B cell (primary cell): ENCODE results near the gene MICAL3. TPM values are rescaled to one million over a fixed set of nuclear protein-coding genes. Genes with fewer than 3 reads are reported as not detected.

Source experiments
- ATAC-seq: fragments of 200-7000 bp; cut with Tn5 transposase; one replicate; pipeline ENCODE4 v1.10.0; 2021; ENCODE audit warnings: low read depth, mild to moderate bottlenecking, moderate number of reproducible peaks, moderate library complexity
- CTCF ChIA-PET: fragments of 350-600 bp; sonication (Branson Sonifier 250); formaldehyde crosslinking; loops from one replicate; lab custom pipeline; 2021; ENCODE audit warnings: antibody characterized with exemption, inconsistent platforms; lab: Charles Lee
- POLR2A ChIA-PET: fragments of 350-600 bp; sonication (Branson Sonifier 250); formaldehyde crosslinking; loops from one replicate; lab custom pipeline; 2021; ENCODE audit warnings: antibody characterized with exemption; lab: Charles Lee
- DNase-seq: peaks from one replicate; pipeline ENCODE4 v3.0.0; 2013
- H2AFZ ChIP-seq: 2 replicates; pipeline ENCODE4 v1.6.1; 2012; ENCODE audit warnings: mild to moderate bottlenecking, low read depth, low read length; ENCODE audit not compliant: insufficient read depth, poor library complexity, severe bottlenecking
- H3K27ac ChIP-seq, 2 donors: 1 replicate in 1 of 2; 2 replicates in 1 of 2; pipeline ENCODE4 v1.5.1; 2012 to 2013; ENCODE audit warnings: low read length in 2 of 2, mild to moderate bottlenecking in 2 of 2, moderate library complexity in 1 of 2
- H3K27me3 ChIP-seq, 4 experiments: fragments of 200-600 bp in 1 of 4; sonication (generic) in 1 of 4; replicated peaks in 1 of 4; 1 replicate in 2 of 4; 2 replicates in 2 of 4; pipeline versions ENCODE4 v1.6.1 to v1.7.0; 2013 to 2016; ENCODE audit warnings: low read length in 3 of 4, mild to moderate bottlenecking in 2 of 4, mixed read lengths in 1 of 4, moderate library complexity in 1 of 4; ENCODE audit not compliant: insufficient read depth in 4 of 4, control insufficient read depth in 3 of 4; ENCODE audit errors: control extremely low read depth in 1 of 4
- H3K36me3 ChIP-seq, 2 experiments: replicated peaks in 1 of 2; 1 replicate in 1 of 2; 2 replicates in 1 of 2; pipeline versions ENCODE4 v1.6.1 to v1.7.1; 2013; ENCODE audit warnings: low read length in 1 of 2; ENCODE audit not compliant: insufficient read depth in 2 of 2, control insufficient read depth in 1 of 2; ENCODE audit errors: control extremely low read depth in 1 of 2, extremely low read depth in 1 of 2
- H3K4me1 ChIP-seq, 2 donors: fragments of 200-600 bp in 1 of 2; sonication (generic) in 1 of 2; 1 replicate in 1 of 2; 2 replicates in 1 of 2; pipeline versions ENCODE4 v1.5.1 to v1.6.1; 2013 to 2017; ENCODE audit warnings: low read length in 2 of 2; ENCODE audit not compliant: control insufficient read depth in 2 of 2, insufficient read depth in 2 of 2
- H3K4me2 ChIP-seq: replicated peaks from 2 replicates; pipeline ENCODE3; 2012; ENCODE audit warnings: mild to moderate bottlenecking, low read depth, low read length; ENCODE audit not compliant: poor library complexity, severe bottlenecking
- H3K4me3 ChIP-seq, 5 experiments: fragments of 200-600 bp in 1 of 5; sonication (generic) in 1 of 5; 1 replicate in 3 of 5; 2 replicates in 2 of 5; pipeline versions ENCODE4 v1.5.1 to v1.7.0; 2011 to 2016; ENCODE audit warnings: low read length in 4 of 5, mild to moderate bottlenecking in 4 of 5, low read depth in 2 of 5, control low read depth in 1 of 5, moderate library complexity in 1 of 5; ENCODE audit not compliant: insufficient read depth in 1 of 5; ENCODE audit errors: control extremely low read depth in 1 of 5, extremely low read depth in 1 of 5
- H3K79me2 ChIP-seq: fragments of 200-600 bp; sonication (generic); one replicate; pipeline ENCODE4 v1.6.0; 2016; ENCODE audit warnings: low read length; ENCODE audit not compliant: control insufficient read depth, insufficient read depth
- H3K9ac ChIP-seq: fragments of 200-600 bp; sonication (generic); 2 replicates; pipeline ENCODE4 v1.6.1; 2017; ENCODE audit warnings: mild to moderate bottlenecking, low read length, moderate library complexity
- H3K9me3 ChIP-seq, 3 donors: one replicate each; pipeline versions ENCODE4 v1.6.1 to v1.7.1; 2013; ENCODE audit warnings: low read length in 2 of 3; ENCODE audit not compliant: control insufficient read depth in 2 of 3, insufficient read depth in 1 of 3; ENCODE audit errors: control extremely low read depth in 1 of 3
- H4K20me1 ChIP-seq: 2 replicates; pipeline ENCODE4 v1.6.0; 2012; ENCODE audit warnings: mild to moderate bottlenecking, low read length; ENCODE audit not compliant: insufficient read depth, control insufficient read depth, poor library complexity, severe bottlenecking
- H3K27ac Mint-ChIP-seq: one replicate; pipeline ENCODE4 v1.8.0; 2021; ENCODE audit warnings: mixed read lengths
- H3K27me3 Mint-ChIP-seq: one replicate; pipeline ENCODE4 v1.8.0; 2021; ENCODE audit warnings: mixed read lengths
- H3K4me1 Mint-ChIP-seq: one replicate; pipeline ENCODE4 v1.8.0; 2021; ENCODE audit warnings: mixed read lengths
- H3K4me3 Mint-ChIP-seq: one replicate; pipeline ENCODE4 v1.8.0; 2021; ENCODE audit warnings: mixed read lengths
- H3K9me3 Mint-ChIP-seq: one replicate; pipeline ENCODE4 v1.8.0; 2022; ENCODE audit warnings: mixed read lengths; ENCODE audit not compliant: insufficient read depth
- CTCF ChIP-seq: fragments of 200-600 bp; IDR thresholded peaks from one replicate; pipeline ENCODE4 v1.8.0; 2022; ENCODE audit warnings: antibody characterized with exemption, mild to moderate bottlenecking
- EZH2 ChIP-seq: IDR thresholded peaks from 2 replicates; pipeline ENCODE4 v1.6.1; 2012; ENCODE audit warnings: borderline replicate concordance, low read depth, mild to moderate bottlenecking, moderate library complexity, low read length; ENCODE audit not compliant: insufficient read depth, poor library complexity, severe bottlenecking
- WGBS: methylation state at CpG from one replicate; pipeline ENCODE4 v1.1.5; 2013; ENCODE audit warnings: missing lambda C conversion rate; ENCODE audit not compliant: insufficient coverage; 5-methylcytosine and 5-hydroxymethylcytosine counted together
- intact Hi-C: fragments of 100-400 bp; cut with micrococcal nuclease; formaldehyde crosslinking; loops from one replicate; pipeline ENCODE4 v1.10.0; 2022
- polyA plus RNA-seq: library from polyadenylated mRNA; depleted of rRNA; stranded (reverse); fragments of >200 nt; gene quantifications from 2 replicates; pipeline ENCODE4 v1.2.3, GENCODE V29; 2012
- total RNA-seq, 2 donors: library from RNA; stranded (reverse); fragments of 120-200 nt in 1 of 2; gene quantifications; 1 replicate in 1 of 2; 2 replicates in 1 of 2; pipeline versions ENCODE4 v1.2.3 to v1.2.4, GENCODE V29; 2013 to 2022

MICAL3 gene
- total and polyA plus RNA-seq, 2 donors (not counting 1 experiment from before 2014, with no cell fraction given): 50.5 to 253 TPM

GRCh38 chr22:17890245-17890671 lies 134.1 kb downstream of the MICAL3 start:
- peaks cover 0 to 88% of the 10 kb centered on the region in 2 experiments for H3K36me3 ChIP-seq
- H3K79me2 ChIP-seq: peaks cover 58% of the 10 kb centered on the region
- H4K20me1 ChIP-seq: peaks cover 31% of the 10 kb centered on the region
- DNase-seq (no peak), ATAC-seq (no peak)
- no peak overlapping the region for H3K27ac ChIP-seq
- no peak overlapping the region for H3K9ac ChIP-seq
- H3K4me2 ChIP-seq: no peak overlapping the region
- TF ChIP-seq EZH2: no peak
- TF ChIP-seq CTCF: no peak
- no peaks in the 10 kb centered on the region for H3K27me3 ChIP-seq
- Mint-ChIP-seq H3K4me1 (peaks cover 1% of the 10 kb centered on the region), H3K9me3 (no peaks in the 10 kb centered on the region), H3K4me3 (no peak overlapping the region), H3K27ac (peak overlapping the region; percentile 56), H3K27me3 (no peaks in the 10 kb centered on the region)
- ChIA-PET POLR2A (no interaction called here), CTCF (interaction anchor here (1.2 to 4.1 kb wide), 3 partner anchors 22 to 186 kb away, joined by 3 to 21 read pairs (median 5); no protein-coding TSS in a partner anchor)
- no peak overlapping the region for H3K4me3 ChIP-seq
- no peak overlapping the region for H2AFZ ChIP-seq
- H3K4me1 ChIP-seq: no peaks in the 10 kb centered on the region
- 98% methylated on average over 4 of the region's 4 CpGs for WGBS
- intact Hi-C loops: no loop called here
- no peaks in the 10 kb centered on the region for H3K9me3 ChIP-seq

- H3K27me3 ChIP-seq: no peaks in the 10 kb centered on the region
- no peak overlapping the region for H3K9ac ChIP-seq
- TF ChIP-seq EZH2 (no peak), CTCF (no peak)
- no peaks in the 10 kb centered on the region for H3K9me3 ChIP-seq
- ChIA-PET CTCF (interaction anchor here (1.1 to 4.1 kb wide), 7 partner anchors 30 to 187 kb away, joined by 3 to 21 read pairs (median 3); partner anchors contain the start of gene MICAL3), POLR2A (no interaction called here)
- H3K4me2 ChIP-seq: no peak overlapping the region
- Mint-ChIP-seq H3K27me3 (no peaks in the 10 kb centered on the region), H3K9me3 (no peaks in the 10 kb centered on the region), H3K4me1 (peaks cover 1% of the 10 kb centered on the region), H3K27ac (peak overlapping the region; percentile 6), H3K4me3 (no peak overlapping the region)
- H3K27ac ChIP-seq: no peak overlapping the region
- H2AFZ ChIP-seq: no peak overlapping the region
- H3K36me3 ChIP-seq: peaks cover 0 to 90% of the 10 kb centered on the region in 2 experiments
- peaks cover 55% of the 10 kb centered on the region for H3K79me2 ChIP-seq
- no peak overlapping the region for H3K4me3 ChIP-seq
- DNase-seq (no peak), ATAC-seq (no peak)
- WGBS: 100% methylated on average over 2 of the region's 7 CpGs
- intact Hi-C loops: loop anchor here (5.0 kb wide), 1 partner anchor 188 kb away; the partner anchor contains the start of gene PEX26
- H3K4me1 ChIP-seq: no peaks in the 10 kb centered on the region
- peaks cover 39% of the 10 kb centered on the region for H4K20me1 ChIP-seq
Measured at GRCh38 chr22:17888855-17889254, 135.5 kb downstream of the MICAL3 start.
